Peyer's patch (tissue), 4 donors: ENCODE results near the gene IGFL2. TPM values are rescaled to one million over a fixed set of nuclear protein-coding genes. Genes with fewer than 3 reads are reported as not detected.
"Not testable (repeated sequence)": the region's sequence is repeated elsewhere in the genome, so short reads cannot be mapped to it uniquely, and the experiment has no call there.

Experiments
- DNase-seq, 3 donors: peaks; one replicate each; pipeline ENCODE4 v3.0.0-alpha.2; 2017 to 2019
- H3K27ac ChIP-seq, 4 donors: fragments of 200-600 bp; sonication (generic); one replicate each; pipeline ENCODE4 v1.5.1; 2016 to 2019
- H3K27me3 ChIP-seq, 2 donors: fragments of 200-600 bp; sonication (generic); one replicate each; pipeline ENCODE4 v1.5.1; 2019
- H3K36me3 ChIP-seq, 3 donors: fragments of 200-600 bp; sonication (generic); one replicate each; pipeline ENCODE4 v1.5.1; 2016 to 2019
- H3K4me1 ChIP-seq, 4 donors: fragments of 200-600 bp; sonication (generic); one replicate each; pipeline ENCODE4 v1.5.1; 2016 to 2019
- H3K4me3 ChIP-seq, 4 donors: fragments of 200-600 bp; sonication (generic); 1 replicate in 3 of 4; 2 replicates in 1 of 4; pipeline ENCODE4 v1.5.1; 2016 to 2019; ENCODE audit warnings: mild to moderate bottlenecking in 1 of 4
- H3K9me3 ChIP-seq, 4 donors: fragments of 200-600 bp; sonication (generic); one replicate each; pipeline ENCODE4 v1.5.1; 2016 to 2019; ENCODE audit warnings: mild to moderate bottlenecking in 1 of 4
- CTCF ChIP-seq, 6 experiments: fragments of 450-650 bp in 4 of 6; fragments of 200-600 bp in 2 of 6; sonication (generic) in 1 of 6; IDR thresholded peaks; one replicate each; pipeline ENCODE4 v1.5.1; 2017 to 2019; ENCODE audit warnings: antibody characterized with exemption in 6 of 6, mild to moderate bottlenecking in 3 of 6, moderate library complexity in 1 of 6
- POLR2A ChIP-seq, 2 donors: fragments of 450-650 bp; IDR thresholded peaks; one replicate each; pipeline ENCODE4 v1.5.1; 2017; ENCODE audit warnings: antibody characterized with exemption in 2 of 2, mild to moderate bottlenecking in 2 of 2, moderate library complexity in 2 of 2
- total RNA-seq, 4 donors: library from RNA; depleted of rRNA; stranded (reverse); fragments of >200 nt; gene quantifications; one replicate each; pipeline ENCODE4 v1.1.0, GENCODE V29; 2016

The IGFL2 gene
- total RNA-seq, 4 donors from 2014 or later: not detected

GRCh38 chr19:46192992-46193650, 45.1 kb downstream of the IGFL2 start:
- Histone ChIP-seq H3K4me1 (no peaks in the 10 kb centered on the region), H3K36me3 (no peaks in the 10 kb centered on the region), H3K27ac (no peak overlapping the region), H3K4me3 (no peak overlapping the region), H3K9me3 (no peaks in the 10 kb centered on the region), H3K27me3 (no peaks in the 10 kb centered on the region)
- DNase-seq: peak in 2 of 3 donors; percentile 27 to 76
- TF ChIP-seq POLR2A (IDR thresholded peaks at IDR 0.05): no peak
- TF ChIP-seq CTCF (IDR thresholded peaks at IDR 0.05): no peak

GRCh38 chr19:46193678-46194077, 45.6 kb downstream of the IGFL2 start:
- DNase-seq: no peak
- Histone ChIP-seq H3K36me3 (no peaks in the 10 kb centered on the region), H3K4me1 (no peaks in the 10 kb centered on the region), H3K27ac (no peak overlapping the region), H3K27me3 (no peaks in the 10 kb centered on the region), H3K4me3 (no peak overlapping the region), H3K9me3 (no peaks in the 10 kb centered on the region)
- TF ChIP-seq CTCF (IDR thresholded peaks at IDR 0.05) (no peak), POLR2A (IDR thresholded peaks at IDR 0.05) (no peak)

- H3K27ac ChIP-seq: no peak overlapping the region
- TF ChIP-seq POLR2A (IDR thresholded peaks at IDR 0.05) (no peak), CTCF (IDR thresholded peaks at IDR 0.05) (no peak)
- no peaks in the 10 kb centered on the region for H3K27me3 ChIP-seq
- no peaks in the 10 kb centered on the region for H3K4me1 ChIP-seq
- no peak for DNase-seq
- H3K4me3 ChIP-seq: no peak overlapping the region
- H3K9me3 ChIP-seq: no peaks in the 10 kb centered on the region
- no peaks in the 10 kb centered on the region for H3K36me3 ChIP-seq
These were observed 47.1 kb downstream of the IGFL2 start for GRCh38 chr19:46195104-46195503.

- not testable (repeated sequence) for H3K27me3 ChIP-seq, H3K36me3 ChIP-seq, DNase-seq, H3K27ac ChIP-seq, H3K4me1 ChIP-seq, H3K9me3 ChIP-seq, H3K4me3 ChIP-seq
These were observed 47.9 kb downstream of the IGFL2 start for GRCh38 chr19:46195919-46196318.

GRCh38 chr19:46196410-46197124, 48.5 kb downstream of the IGFL2 start:
- no peak overlapping the region for H3K4me3 ChIP-seq
- no peaks in the 10 kb centered on the region for H3K4me1 ChIP-seq
- no peak for DNase-seq
- H3K27ac ChIP-seq: no peak overlapping the region
- TF ChIP-seq POLR2A (IDR thresholded peaks at IDR 0.05) (no peak), CTCF (IDR thresholded peaks at IDR 0.05) (no peak)
- no peaks in the 10 kb centered on the region for H3K36me3 ChIP-seq
- H3K9me3 ChIP-seq: no peaks in the 10 kb centered on the region
- no peaks in the 10 kb centered on the region for H3K27me3 ChIP-seq

- Histone ChIP-seq H3K27ac (no peak overlapping the region), H3K36me3 (no peaks in the 10 kb centered on the region), H3K27me3 (no peaks in the 10 kb centered on the region), H3K4me3 (no peak overlapping the region), H3K9me3 (no peaks in the 10 kb centered on the region), H3K4me1 (no peaks in the 10 kb centered on the region)
- no peak for DNase-seq
- no peak for TF ChIP-seq CTCF (IDR thresholded peaks at IDR 0.05)
- no peak for TF ChIP-seq POLR2A (IDR thresholded peaks at IDR 0.05)
These were observed 49.5 kb downstream of the IGFL2 start for GRCh38 chr19:46197314-46198070.
